Psoas muscle (tissue), 8 donors: ENCODE measurements around the gene ATG2B. TPM values are rescaled to one million over a fixed set of nuclear protein-coding genes. Genes with fewer than 3 reads are reported as not detected.

Source experiments
- ATAC-seq, 4 donors: fragments of 200-7000 bp; cut with Tn5 transposase; one replicate each; pipeline ENCODE4 v1.9.1; 2020; ENCODE audit warnings: moderate library complexity in 3 of 4, mild to moderate bottlenecking in 2 of 4
- DNase-seq, 2 donors: peaks; one replicate each; pipeline ENCODE4 v3.0.0-alpha.2; 2020
- H3K27ac ChIP-seq: fragments of 200-600 bp; one replicate; pipeline ENCODE4 v1.8.0; 2022
- H3K27me3 ChIP-seq, 3 donors: fragments of 200-600 bp in 1 of 3; one replicate each; pipeline versions ENCODE4 v1.6.1 to v1.8.0; 2013 to 2022; ENCODE audit warnings: low read length in 2 of 3, mild to moderate bottlenecking in 2 of 3, moderate library complexity in 1 of 3; ENCODE audit not compliant: insufficient read depth in 3 of 3
- H3K36me3 ChIP-seq, 2 donors: fragments of 200-600 bp in 1 of 2; one replicate each; pipeline versions ENCODE4 v1.6.1 to v1.8.0; 2013 to 2022; ENCODE audit warnings: low read depth in 1 of 2, mild to moderate bottlenecking in 1 of 2, moderate library complexity in 1 of 2; ENCODE audit not compliant: insufficient read depth in 1 of 2
- H3K4me1 ChIP-seq: fragments of 200-600 bp; one replicate; pipeline ENCODE4 v1.8.0; 2022
- H3K4me3 ChIP-seq: fragments of 200-600 bp; one replicate; pipeline ENCODE4 v1.8.0; 2022; ENCODE audit warnings: mild to moderate bottlenecking
- H3K9me3 ChIP-seq: fragments of 200-600 bp; one replicate; pipeline ENCODE4 v1.8.0; 2022
- CTCF ChIP-seq: fragments of 200-600 bp; IDR thresholded peaks from one replicate; pipeline ENCODE4 v1.8.0; 2022; ENCODE audit warnings: antibody characterized with exemption
- WGBS, 3 donors: extraction: QIAGEN DNeasy Blood & Tissue Kit; methylation state at CpG; one replicate each; pipeline versions ENCODE4 v1.1.6 to v1.1.7; 2013; 5-methylcytosine and 5-hydroxymethylcytosine counted together
- intact Hi-C, 2 donors: fragments of 100-400 bp; cut with DNase I; formaldehyde crosslinking; loops; one replicate each; pipeline versions ENCODE4 v1.11.0 to v1.14.2; 2022
- polyA plus RNA-seq, 3 donors: library from polyadenylated mRNA; stranded (reverse); fragments of 200-250 nt; gene quantifications; one replicate each; pipeline ENCODE4 v1.2.3, GENCODE V29; 2013
- total RNA-seq, 4 donors: library from RNA; stranded (reverse); fragmentation: NEBNext Ultra II Directional in 2 of 4; extraction: Animal tissue kit (Norgen Biotek cat#: 25700) in 2 of 4; gene quantifications; one replicate each; pipeline versions ENCODE4 v1.2.1 to v1.2.4, GENCODE V29; 2021 to 2023
- donor health status: healthy with polysubstance abuse.
- donor health status: DM: no; HTN: no; CAD: no; lungs with moderate emphysema.
- donor health status: Bipolar disorder and iron deficiency.
- donor health status: healthy.
- donor health status: DM: yes; HTN: yes; CAD: no.
- donor health status: DM: no; HTN: no; CAD: no.
- donor health status: DM: no; HTN: no; CAD: no.
- donor health status: DM: yes; HTN: yes; CAD: no.

ATG2B gene
- total and polyA plus RNA-seq, 7 donors = 2.7 to 21.5 (median 12.6) TPM

DNA sequence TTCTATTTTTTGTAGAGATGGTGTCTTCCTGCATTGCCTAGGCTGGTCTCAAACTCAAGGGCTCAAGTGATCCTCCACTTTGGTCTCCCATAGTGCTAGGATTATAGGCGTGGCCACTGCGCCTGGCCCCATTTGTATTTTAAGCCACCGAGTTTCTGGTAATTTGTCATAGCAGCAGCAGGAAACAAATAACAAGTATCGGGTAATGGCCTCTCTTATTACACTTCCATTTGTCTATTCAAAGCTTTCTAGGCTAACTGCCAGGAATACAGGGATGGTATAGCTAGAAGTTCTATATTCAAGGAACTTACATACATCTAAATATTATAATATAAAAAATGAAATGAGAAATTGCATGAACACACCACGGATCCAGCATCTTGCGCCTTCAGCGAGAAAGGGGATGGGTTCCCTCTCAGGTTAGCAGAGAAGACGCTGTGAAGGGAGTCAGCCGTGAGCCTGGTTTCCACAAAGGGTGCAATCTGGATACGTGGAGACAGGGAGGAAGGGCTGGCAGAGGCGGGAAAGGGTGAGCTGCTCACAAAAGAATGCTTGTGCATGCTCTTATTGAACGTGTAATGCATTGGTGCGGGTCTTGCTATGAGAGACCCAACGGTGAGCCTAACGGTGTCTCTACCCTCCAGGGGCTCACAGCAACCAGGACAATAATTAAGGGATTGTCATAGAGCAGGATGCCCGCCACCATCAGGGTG is 97.6 kb downstream of the ATG2B start:
- intact Hi-C loops = no loop called here
- Histone ChIP-seq H3K36me3 (no peaks in the 10 kb centered on the region), H3K27me3 (peaks cover 0 to 6% (median 4%) of the 10 kb centered on the region in 3 donors), H3K27ac (no peak overlapping the region), H3K4me3 (no peak overlapping the region), H3K4me1 (no peaks in the 10 kb centered on the region), H3K9me3 (no peaks in the 10 kb centered on the region)
- 52 to 61% (median 59%) methylated on average over 16 of the region's 16 CpGs for WGBS, 3 donors
- no peak for TF ChIP-seq CTCF
- no peak for DNase-seq
- ATAC-seq = no peak

GRCh38 chr14:96264853-96265252 is 98.3 kb downstream of the ATG2B start:
- no peaks in the 10 kb centered on the region for H3K36me3 ChIP-seq
- no peak for TF ChIP-seq CTCF
- no peak for DNase-seq
- intact Hi-C loops = no loop called here
- no peaks in the 10 kb centered on the region for H3K4me1 ChIP-seq
- ATAC-seq = no peak
- H3K4me3 ChIP-seq = no peak overlapping the region
- peaks cover 0 to 6% (median 4%) of the 10 kb centered on the region in 3 donors for H3K27me3 ChIP-seq
- no peak overlapping the region for H3K27ac ChIP-seq
- H3K9me3 ChIP-seq = no peaks in the 10 kb centered on the region
- WGBS, 3 donors = 61 to 77% (median 67%) methylated on average over 3 of the region's 3 CpGs

DNA sequence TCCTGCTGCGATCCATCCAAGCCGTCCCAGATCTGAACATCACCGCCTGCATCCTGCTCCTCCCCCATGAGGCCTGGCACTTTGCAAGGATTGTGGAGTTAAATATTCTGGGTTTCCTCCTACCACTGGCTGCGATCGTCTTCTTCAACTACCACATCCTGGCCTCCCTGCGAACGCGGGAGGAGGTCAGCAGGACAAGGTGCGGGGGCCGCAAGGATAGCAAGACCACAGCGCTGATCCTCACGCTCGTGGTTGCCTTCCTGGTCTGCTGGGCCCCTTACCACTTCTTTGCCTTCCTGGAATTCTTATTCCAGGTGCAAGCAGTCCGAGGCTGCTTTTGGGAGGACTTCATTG is 99.0 kb downstream of the ATG2B start:
- TF ChIP-seq CTCF = no peak
- Histone ChIP-seq H3K36me3 (no peaks in the 10 kb centered on the region), H3K27me3 (peaks cover 0 to 6% (median 4%) of the 10 kb centered on the region in 3 donors), H3K4me3 (no peak overlapping the region), H3K4me1 (no peaks in the 10 kb centered on the region), H3K9me3 (no peaks in the 10 kb centered on the region), H3K27ac (no peak overlapping the region)
- ATAC-seq (no peak), DNase-seq (no peak)
- intact Hi-C loops = no loop called here
- 90 to 92% (median 92%) methylated on average over 14 of the region's 14 CpGs for WGBS, 3 donors

DNA sequence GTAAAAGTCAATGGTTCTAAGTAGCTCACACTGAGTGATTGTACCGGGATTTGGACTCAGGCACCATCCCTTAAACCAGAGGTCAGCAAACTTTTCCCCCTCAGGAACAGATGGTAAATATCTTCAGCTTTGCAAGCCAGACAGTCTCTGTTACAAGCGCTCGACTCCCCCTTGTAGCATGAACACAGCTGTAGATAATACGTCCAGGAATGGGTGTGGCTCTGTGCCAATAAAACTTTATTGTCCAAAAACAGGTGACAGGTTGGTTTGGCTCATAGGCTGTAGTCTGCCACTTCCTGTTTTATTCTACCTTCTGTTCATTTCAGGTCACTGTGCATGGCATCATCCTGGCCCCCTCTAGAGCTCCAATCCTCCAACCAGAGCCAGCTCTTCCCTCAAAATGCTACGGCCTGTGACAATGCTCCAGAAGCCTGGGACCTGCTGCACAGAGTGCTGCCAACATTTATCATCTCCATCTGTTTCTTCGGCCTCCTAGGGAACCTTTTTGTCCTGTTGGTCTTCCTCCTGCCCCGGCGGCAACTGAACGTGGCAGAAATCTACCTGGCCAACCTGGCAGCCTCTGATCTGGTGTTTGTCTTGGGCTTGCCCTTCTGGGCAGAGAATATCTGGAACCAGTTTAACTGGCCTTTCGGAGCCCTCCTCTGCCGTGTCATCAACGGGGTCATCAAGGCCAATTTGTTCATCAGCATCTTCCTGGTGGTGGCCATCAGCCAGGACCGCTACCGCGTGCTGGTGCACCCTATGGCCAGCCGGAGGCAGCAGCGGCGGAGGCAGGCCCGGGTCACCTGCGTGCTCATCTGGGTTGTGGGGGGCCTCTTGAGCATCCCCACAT is 99.6 kb downstream of the ATG2B start:
- Histone ChIP-seq H3K4me1 (no peaks in the 10 kb centered on the region), H3K9me3 (no peaks in the 10 kb centered on the region), H3K4me3 (no peak overlapping the region), H3K27ac (no peak overlapping the region), H3K27me3 (peaks cover 0 to 6% (median 4%) of the 10 kb centered on the region in 3 donors), H3K36me3 (no peaks in the 10 kb centered on the region)
- 77 to 83% (median 78%) methylated on average over 19 to 20 of the region's 20 CpGs for WGBS, 3 donors
- intact Hi-C loops = no loop called here
- DNase-seq = no peak
- TF ChIP-seq CTCF = no peak
- no peak for ATAC-seq
